NCI-H2029 (cell line): ENCODE data around the gene PTPRB.

Experiments
- DNase-seq: peaks from one replicate; lab custom pipeline; 2025; lab: John Stamatoyannopoulos, UW

The PTPRB gene

DNA sequence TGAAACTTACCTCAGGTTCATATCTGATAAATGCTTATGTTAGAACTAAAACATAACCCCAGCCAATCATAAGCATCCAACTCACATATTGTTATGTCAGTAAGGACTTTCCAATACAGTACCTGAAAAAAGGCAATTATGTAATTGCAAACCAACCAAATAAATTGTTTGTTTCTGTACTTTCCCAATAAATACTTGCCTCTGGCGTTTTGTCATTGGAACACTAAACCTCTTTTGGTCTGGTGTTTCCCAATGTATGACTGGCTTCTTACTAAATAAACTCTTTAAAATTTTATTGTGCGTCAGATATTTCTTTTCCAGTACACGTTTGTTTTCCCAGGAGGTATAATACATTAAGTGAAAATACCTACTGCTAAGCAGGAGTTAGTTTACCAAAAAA is 6.7 kb upstream of the PTPRB start:
- no peak for DNase-seq

DNA sequence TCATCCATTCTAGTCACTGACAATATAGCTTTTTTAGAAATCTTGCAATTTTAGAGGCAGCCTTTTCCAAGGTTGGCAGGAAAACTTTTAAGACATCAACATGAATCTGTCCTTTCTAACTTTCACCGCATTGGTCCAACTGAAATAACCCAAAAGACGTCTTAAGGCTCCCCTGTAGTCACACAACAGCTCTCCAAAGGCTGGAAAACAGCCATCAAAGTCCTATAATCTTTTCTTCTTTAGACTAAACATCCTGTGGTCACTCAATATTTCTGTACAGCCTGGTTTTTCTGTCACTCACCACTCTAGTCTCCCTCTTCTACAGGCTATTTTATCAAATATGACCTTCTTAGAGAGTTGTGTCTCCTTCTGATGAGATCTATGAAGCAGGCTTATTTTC is 4.5 kb upstream of the PTPRB start:
- DNase-seq, result no peak

DNA sequence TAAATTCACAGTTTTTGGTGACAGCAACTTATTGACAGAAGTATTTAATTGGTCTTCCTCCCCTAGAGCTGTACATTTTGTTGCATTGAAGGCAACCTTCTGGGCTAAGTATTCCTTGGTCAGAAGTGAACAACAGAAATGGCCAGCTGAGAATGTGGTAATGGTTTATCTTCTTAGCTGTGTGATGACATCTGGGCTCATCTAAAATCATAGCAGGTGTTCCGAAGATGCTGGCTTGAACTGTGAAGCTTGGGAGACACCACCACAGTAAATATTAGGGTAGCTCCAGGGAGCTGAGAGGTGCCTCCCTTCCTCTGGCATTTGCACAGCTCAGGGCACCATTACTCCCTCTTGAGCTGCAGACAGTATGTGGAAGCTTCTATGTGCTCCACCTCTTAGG is 3.7 kb upstream of the PTPRB start:
- DNase-seq, result no peak

DNA sequence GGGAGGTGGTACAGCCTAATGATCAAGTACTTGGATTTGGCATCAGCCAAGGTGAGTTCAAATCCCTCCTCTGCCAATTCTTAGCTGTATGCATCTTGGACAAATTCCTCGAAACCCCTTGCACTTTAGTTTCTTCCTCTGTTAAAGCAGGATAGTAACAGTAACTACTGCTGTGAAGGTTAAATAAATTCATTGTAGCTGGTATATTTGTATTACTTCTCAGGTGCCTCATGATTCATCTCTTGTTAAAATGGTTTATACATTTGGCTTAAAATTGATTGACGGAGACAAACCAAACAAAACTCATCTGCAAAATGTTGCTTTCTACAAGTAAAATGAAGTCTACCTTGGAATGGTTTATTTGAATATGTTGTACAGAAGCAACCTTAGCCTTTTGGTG is 2.3 kb upstream of the PTPRB start:
- DNase-seq, result no peak

DNA sequence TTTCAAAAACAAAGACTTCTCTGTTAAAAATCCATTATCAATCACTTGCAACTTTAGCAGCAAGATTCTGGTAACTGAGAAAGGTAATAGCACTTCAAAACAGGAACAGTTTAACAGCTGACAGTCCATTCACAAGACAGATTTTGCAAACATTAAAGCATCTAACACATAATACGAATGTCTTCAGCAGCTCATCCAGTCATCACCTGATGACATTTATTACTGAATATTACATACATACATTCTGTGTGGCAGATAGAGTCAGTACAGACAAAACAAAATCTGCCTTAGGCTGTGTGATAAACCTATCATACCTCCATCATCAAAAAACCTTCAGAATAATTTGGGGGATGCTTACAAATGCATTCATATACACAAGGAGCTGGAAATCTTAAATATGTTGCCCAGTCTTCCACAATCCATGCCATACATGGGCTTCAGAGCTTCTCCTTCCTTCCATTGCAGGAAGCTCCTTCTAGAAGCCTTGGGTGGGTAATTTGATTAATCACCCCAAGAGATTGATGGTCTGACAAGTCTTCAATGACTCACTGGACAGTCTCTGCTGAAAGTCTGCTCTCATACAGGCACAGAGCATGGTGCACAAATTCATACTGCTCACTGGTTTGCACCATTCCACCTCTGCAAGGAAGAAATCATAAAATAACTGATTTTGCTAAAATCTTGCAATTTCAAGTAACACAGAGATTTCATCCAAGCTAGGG is 1.6 kb upstream of the PTPRB start:
- DNase-seq, result no peak

DNA sequence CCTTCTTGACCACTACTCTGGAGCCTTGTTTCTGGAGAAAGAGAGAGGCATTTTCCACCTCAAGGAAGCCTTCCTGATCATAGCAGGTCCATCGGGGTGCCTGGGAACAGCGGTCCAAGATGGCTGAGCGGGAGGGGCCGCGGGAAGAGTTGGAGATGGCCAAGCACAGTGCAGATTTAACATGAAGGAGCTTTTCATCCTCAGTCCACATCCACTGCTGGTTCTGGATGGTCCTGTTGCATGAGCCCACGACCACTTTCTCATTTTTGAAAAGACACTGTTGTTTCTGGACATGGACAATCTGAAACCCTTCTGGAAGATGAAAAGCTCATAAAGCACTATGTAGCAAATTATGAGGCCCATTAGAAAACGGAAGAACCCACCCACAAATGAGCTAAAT is 1.5 kb downstream of the PTPRB start:
- no peak for DNase-seq

DNA sequence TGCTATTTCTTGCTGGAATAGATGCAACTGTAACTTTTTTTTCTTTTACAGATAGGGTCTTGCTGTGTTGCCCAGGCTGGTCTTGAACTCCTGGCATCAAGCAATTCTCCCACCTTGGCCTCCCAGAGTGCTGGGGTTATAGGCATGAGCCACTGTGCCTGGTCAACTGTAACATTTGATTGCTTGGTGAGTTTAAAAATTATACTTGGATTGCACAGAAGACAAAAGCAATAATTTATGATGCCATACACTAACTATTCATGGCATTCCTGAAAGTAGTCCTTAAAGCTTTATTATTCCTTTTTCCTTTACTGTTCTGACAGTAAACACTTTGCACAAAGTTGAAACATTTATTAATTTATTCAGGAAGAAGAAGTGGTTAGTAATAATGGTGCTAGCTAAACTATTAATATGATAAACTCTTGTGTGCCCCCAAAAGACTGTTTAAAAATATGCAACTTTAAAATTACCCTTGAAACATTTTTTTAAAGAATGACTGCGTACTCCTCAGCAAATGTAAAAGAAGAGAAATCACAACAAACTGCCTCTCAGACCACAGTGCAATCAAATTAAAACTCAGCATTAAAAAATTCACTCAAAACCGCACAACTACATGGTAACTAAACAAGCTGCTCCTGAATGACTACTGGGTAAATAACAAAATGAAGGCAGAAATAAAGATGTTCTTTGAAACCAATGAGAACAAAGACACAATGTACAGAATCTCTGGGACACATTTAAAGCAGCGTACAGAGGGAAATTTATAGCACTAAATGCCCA is 8.3 kb downstream of the PTPRB start:
- no peak for DNase-seq

DNA sequence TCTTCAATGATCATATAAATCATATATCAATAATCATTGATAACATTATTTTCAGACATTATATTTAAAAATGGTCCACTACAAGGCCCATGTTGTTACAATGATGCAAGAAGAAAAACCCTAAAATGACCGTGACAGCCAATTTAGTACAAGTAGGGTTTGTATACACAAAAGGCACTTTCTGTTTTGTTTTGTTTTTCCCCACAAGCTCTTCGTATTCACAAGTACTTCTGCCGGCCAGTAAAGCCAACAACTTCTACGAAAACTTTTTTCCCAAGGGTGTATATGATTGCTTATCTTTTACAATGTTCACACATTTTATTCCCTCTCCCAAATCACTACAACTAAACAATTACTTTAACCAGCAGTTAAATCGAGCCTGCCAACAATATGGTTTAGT is 9.6 kb downstream of the PTPRB start:
- DNase-seq, result no peak

DNA sequence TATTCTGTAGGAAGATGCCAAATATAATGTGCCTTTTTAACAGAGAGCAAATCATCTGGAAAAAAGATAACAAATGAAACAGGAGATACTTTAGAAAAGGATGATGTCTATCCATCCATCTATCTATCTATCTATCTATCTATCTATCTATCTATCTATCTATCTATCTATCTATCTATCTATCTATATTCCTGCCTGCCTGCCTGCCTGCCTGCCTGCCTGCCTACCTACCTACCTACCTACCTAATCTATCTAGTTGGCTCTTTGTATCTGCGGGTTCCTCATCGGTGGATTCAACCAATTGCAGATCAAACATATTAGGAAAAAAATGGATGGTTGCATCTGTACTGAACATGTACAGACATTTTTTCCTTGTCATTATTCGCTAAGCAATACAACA is 11.0 kb downstream of the PTPRB start:
- DNase-seq, result no peak

DNA sequence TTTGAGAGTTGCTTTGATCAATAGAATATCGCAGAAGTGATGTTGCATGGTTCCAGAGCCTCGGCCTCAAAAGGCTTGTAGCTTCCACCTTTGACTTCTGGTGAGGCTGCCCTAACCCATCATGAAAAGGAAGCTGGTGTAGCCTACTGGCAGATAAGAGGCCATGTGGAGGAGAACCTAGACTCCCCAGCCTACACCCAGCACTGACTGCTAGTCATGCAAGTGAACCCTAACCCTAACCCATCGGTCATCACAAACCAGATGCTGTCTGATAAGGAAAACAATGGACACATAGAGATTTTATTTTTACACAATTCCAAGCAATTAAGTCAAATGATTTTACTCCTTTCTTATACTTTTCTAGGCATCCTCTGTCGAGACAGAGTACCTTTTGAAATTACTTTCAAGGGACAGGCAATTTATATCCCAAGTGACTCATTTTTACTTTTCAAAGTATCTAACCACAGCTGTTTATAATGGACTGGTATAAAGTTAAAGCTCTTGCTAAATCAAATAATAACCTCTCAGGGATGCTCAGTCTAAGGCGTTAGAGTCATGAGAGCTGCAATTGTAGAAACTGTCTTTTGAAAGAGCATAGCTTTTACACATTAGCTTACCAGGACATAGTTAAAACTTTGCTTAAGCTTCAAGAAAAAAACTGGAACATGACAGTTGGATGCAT is 17.6 kb downstream of the PTPRB start:
- no peak for DNase-seq

DNA sequence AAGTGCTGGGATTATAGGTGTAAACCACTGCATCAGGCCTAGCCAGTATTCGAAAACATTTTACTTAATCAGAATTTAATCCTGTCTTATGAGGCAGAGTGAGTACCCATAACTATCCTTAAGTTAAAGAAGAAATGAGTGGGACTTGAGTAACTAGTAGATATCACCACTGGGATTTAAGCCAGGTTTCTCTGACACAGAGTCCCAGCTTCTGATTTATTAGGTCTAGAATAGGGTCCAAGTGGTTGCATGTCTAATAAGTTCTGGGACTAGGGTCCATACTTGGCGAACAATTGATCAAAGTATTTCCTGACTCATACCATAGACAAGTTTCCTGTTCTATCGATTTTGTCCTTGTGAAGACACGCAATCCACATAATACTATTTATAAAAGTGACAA is 18.9 kb downstream of the PTPRB start:
- DNase-seq, result no peak

DNA sequence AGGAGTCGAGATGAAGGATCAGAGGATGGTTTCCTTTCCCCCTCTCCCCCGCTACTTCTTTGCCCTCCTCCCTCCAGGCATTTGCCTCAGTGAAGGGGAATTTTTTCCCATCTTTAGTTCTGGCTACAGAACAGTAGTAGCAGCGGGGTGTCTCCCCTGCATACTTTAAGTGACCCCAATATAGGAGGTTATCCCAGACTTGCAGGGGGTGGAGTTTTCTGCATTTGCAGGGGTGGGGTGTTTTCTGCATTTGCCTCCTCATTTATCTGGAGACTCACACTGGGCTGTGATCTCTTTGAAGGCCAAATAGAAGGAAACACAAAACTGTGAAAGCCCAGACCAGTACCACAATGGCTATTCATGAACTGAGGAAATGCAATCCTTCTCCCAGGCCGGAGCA is 19.8 kb downstream of the PTPRB start:
- no peak for DNase-seq

DNA sequence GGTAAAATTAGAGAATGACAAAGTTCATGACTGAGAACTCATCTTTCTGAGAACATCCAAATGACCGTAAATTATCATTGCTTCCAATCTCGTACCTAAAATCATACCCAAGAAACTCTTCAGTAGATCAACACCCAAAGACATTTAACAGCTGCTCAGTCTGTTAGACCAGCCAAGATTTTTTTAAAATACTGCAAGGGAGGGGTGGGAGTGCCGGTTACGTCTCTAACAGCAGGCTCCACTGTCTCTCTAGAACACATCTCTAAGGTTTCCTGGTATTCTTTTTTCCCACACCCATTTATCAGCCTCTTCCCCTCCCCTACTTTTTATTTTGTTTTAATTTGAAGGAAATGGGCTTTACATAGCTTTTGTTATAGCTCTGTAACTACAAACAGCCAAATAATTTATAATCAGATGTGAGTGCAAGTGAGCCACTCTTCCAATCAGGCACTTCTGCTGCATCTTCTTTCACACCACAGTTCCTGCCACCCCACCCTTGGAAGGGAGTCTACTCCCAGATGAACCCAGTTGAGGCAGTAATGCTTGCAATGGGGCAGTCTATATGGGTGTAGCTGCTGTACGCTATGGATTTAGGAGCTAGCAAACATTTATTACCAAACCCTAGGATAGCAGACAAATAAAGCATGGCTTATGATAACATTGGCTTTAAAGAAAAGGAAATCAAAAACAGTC is 21.9 kb downstream of the PTPRB start:
- no peak for DNase-seq

DNA sequence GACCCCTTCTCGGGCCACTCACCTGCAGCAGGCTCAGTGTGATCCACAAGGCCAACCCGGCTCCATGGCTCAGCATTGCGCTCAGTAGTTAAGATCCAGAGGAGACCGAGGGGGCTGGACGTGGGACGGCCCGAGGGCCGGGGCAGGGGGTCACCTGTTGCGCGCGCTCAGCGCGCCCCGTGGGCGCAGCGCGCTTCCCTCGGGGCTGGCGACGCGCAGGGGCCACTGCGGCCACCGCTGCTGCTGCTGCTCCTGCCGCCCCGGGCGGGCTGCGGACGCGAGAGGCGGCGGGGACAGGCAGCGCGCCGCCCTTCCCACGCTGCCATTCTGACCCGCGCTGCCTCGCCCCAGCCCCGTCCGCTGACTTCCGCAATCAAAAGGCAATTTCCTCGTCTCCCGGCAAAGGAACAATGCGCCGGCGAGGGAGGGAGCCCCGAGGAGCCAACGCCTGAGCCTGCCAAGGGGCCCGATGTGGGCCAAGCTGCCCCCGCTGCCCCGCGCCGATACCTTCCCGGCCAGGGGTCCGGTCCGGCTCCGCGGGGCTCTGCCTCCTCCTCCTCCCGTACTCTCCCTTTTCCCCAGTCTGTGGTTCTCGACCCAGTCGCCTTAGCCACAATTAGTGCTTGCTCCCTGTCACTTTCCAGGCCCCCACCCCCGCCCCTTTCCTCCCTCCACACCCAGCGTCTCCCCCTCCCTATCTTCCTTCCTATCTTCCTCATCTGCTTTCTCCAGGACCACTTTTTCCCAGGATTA is 27.3 kb downstream of the PTPRB start:
- no peak for DNase-seq

DNA sequence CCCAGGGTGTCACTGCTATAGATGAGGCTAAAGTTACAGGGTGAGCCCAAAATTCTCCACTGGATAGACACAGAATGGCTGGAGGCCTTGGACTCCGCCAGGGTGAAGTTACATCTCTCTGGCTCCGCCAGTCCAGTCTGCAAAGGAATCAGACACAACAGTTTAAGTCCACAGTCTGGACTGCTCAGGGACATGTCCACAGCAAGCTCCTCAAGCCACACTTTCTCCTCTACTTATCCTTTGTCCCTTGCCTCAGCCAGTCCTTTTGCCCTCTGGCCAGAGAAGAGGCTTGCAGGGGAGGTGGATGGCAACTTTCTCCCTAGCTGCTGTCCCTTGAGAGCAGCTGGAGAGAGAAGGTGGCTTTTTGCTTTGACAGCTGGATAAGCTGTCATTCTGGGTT is 28.0 kb downstream of the PTPRB start:
- DNase-seq, result no peak

DNA sequence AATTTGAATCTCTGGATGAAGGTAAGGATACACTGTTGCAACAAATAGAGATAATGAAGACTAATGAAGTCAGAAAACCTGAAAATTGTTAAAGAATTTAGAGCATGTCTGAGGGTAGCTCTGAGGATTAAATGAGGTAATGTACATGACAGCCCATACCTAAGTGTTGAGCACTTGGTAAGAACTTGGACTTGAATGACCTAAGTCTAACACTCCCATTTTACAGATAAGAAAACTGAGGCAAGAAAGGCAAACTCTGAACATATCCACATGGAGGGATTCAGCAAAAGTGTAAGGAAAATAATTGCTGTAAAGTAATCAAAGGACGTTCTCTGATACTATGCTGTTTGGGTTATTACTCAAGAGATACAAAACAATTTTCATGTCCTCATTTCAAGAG is 29.0 kb downstream of the PTPRB start:
- no peak for DNase-seq

DNA sequence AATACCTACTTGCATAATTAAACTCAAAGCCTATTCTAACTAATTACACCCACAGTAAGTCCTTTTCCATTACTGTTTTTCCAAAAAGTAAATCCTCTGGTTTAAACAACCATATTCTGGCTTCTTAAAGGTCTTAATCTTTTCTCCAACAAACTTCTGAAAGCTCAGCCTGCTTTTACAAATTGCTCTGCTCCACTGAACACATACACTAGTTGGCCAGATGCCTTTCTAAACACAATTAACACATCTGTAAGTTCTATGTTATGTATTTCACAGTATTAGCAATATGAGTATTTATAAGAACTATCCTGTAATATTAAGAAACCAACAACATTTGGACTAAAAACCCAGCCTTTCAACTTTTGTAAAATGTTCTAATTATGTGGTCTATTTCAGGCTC is 30.1 kb downstream of the PTPRB start:
- no peak for DNase-seq

DNA sequence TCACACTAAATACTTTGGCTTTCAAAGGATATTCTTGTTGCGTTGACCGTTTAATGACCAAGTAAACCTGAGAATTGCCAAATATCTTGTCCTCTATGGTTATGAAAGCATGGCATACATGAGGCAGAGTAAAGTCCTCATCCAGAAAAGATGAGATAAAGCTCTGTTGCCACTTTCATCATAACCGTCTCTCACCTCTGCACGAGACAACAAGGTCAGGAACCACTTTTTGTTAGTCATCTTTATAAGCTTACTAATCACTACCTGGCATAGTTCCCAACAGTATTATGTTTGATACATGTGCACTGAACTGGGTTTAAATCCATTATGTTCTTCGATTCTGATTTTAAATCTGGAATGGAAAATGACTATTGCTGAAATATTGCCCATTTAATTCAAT is 31.3 kb downstream of the PTPRB start:
- no peak for DNase-seq

DNA sequence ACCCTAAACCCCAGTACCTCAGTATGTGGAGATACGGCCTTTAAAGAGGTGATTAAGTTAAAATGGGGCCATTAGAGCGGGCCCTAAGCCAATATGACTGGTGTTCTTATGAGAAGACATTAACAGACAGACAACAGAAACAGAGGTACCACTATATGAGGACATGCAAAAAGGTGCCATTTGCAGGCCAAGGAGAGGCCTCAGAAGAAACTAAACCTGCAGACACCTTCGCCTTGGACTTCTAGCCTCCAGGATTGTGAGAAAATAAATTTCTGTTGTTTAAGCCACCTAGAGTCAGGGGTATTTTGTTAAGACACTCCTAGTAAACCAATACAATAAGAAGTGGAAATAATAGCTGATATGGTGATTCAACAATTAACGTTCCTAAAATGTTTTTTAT is 32.6 kb downstream of the PTPRB start:
- no peak for DNase-seq

DNA sequence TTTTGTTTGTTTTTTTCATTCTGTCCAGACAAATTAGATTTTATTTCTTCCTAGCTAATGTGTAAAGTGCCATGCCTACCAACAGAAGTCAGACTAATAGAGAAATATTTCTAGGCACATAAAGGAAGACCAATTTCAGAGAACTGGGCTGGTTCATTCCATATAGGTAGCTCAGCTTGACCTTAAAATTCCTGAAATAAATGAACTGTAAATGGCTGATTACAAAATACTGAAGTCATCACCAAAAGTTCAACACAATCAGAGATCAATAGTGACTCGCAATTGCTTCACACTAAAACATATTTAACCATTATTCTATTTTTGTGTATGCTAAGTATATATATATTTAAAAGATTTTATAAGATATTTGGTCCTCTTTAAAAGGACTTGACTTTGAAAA is 34.2 kb downstream of the PTPRB start:
- no peak for DNase-seq

DNA sequence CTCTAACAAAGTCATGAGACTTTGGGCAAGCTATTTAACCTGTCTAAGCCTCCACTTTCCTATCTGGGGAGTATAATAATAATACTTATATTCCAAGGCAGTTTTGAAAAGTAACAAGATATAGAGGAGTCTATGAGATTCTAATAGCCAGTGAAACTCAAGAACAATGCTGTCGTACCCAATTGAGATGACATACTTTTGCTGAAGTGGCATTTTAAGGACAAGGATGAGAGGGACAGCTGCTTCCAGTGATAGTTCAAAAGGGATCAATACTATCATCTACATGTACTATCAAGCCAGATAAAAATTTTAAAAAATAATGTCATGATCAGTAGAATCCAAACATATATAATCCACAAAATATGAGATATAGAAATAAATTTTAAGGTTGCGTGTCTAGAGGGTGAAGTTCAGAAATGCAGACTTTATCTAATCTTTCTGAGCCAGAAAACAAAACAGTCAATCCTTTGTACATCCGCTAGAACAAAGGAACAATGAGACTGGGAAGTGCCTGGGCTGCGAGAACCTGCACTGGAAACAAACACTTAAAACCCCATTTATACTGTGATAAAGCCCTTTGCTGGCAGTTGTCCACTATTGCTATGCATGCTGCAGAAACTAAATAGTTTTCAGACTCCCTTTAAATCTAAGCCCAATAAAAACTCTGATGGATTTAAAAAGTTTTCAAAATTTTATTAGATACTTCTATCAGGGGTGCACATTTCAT is 38.6 kb downstream of the PTPRB start:
- peak; percentile 84 for DNase-seq
